Hepatocyte (in vitro differentiated cells): ENCODE measurements around the gene AMMECR1. TPM values are rescaled to one million over a fixed set of nuclear protein-coding genes. Genes with fewer than 3 reads are reported as not detected.

Experiments
- DNase-seq: peaks from one replicate; pipeline ENCODE4 v3.0.0-alpha.2; 2016; ENCODE audit warnings: low spot score
- H2AFZ ChIP-seq: fragments of 200-600 bp; sonication (generic); 2 replicates; pipeline ENCODE4 v1.6.0; 2016; ENCODE audit warnings: antibody characterized with exemption, mild to moderate bottlenecking
- H3K27ac ChIP-seq: fragments of 200-600 bp; sonication (generic); 2 replicates; pipeline ENCODE4 v1.5.1; 2016; ENCODE audit warnings: mild to moderate bottlenecking
- H3K27me3 ChIP-seq: fragments of 200-600 bp; sonication (generic); 2 replicates; pipeline ENCODE4 v1.6.1; 2016
- H3K36me3 ChIP-seq: fragments of 200-600 bp; sonication (generic); replicated peaks from 2 replicates; pipeline ENCODE4 v1.5.1; 2016; ENCODE audit warnings: low read depth; ENCODE audit not compliant: insufficient read depth
- H3K4me1 ChIP-seq: fragments of 200-600 bp; sonication (generic); 2 replicates; pipeline ENCODE4 v1.5.1; 2016; ENCODE audit warnings: mild to moderate bottlenecking, moderate library complexity; ENCODE audit not compliant: insufficient read depth
- H3K4me2 ChIP-seq: fragments of 200-600 bp; sonication (generic); 2 replicates; pipeline ENCODE4 v1.6.0; 2016
- H3K4me3 ChIP-seq: fragments of 200-600 bp; sonication (generic); 2 replicates; pipeline ENCODE4 v1.5.1; 2016; ENCODE audit warnings: mild to moderate bottlenecking
- H3K79me2 ChIP-seq: fragments of 200-600 bp; sonication (generic); 2 replicates; pipeline ENCODE4 v1.6.0; 2017; ENCODE audit warnings: mild to moderate bottlenecking
- H3K9me2 ChIP-seq: fragments of 200-600 bp; sonication (generic); replicated peaks from 2 replicates; pipeline ENCODE4 v1.6.0; 2017; ENCODE audit warnings: mild to moderate bottlenecking; ENCODE audit not compliant: insufficient read depth
- H3K9me3 ChIP-seq: fragments of 200-600 bp; sonication (generic); 2 replicates; pipeline ENCODE4 v1.5.1; 2016; ENCODE audit warnings: low read depth, mild to moderate bottlenecking
- H4K20me1 ChIP-seq: fragments of 200-600 bp; sonication (generic); 2 replicates; pipeline ENCODE4 v1.6.0; 2016; ENCODE audit warnings: mild to moderate bottlenecking; ENCODE audit not compliant: insufficient read depth, poor library complexity, severe bottlenecking
- CTCF ChIP-seq: fragments of 200-600 bp; sonication (generic); IDR thresholded peaks from 2 replicates; pipeline ENCODE4 v1.5.1; 2016; ENCODE audit warnings: antibody characterized with exemption, mild to moderate bottlenecking; ENCODE audit not compliant: poor library complexity
- EZH2 ChIP-seq: fragments of 200-600 bp; sonication (generic); IDR thresholded peaks from 2 replicates; pipeline ENCODE4 v1.6.1; 2016; ENCODE audit warnings: antibody characterized with exemption, mild to moderate bottlenecking, borderline replicate concordance
- EZH2phosphoT487 ChIP-seq: fragments of 200-600 bp; sonication (generic); IDR thresholded peaks from one replicate; pipeline ENCODE4 v1.6.1; 2018; ENCODE audit warnings: antibody characterized with exemption, mild to moderate bottlenecking, low read depth, moderate library complexity; ENCODE audit not compliant: unreplicated experiment, severe bottlenecking
- WGBS: methylation state at CpG from one replicate; pipeline ENCODE4 v1.1.6; 2016; ENCODE audit warnings: low lambda C conversion rate; ENCODE audit errors: missing lambda C conversion rate; 5-methylcytosine and 5-hydroxymethylcytosine counted together
- polyA plus RNA-seq: library from polyadenylated mRNA; unstranded; fragments of >200 nt; fragmentation: Nextera tagmentation; extraction: Ambion mirVana; gene quantifications from 2 replicates; pipeline ENCODE4 v1.2.1, GENCODE V29; 2016
- total RNA-seq: library from RNA; depleted of rRNA; stranded (reverse); fragments of >200 nt; gene quantifications from 2 replicates; pipeline ENCODE4 v1.2.3, GENCODE V29; 2014

The AMMECR1 gene
- total RNA-seq (25.9 and 33.3 TPM in 2 replicates), polyA plus RNA-seq (18.3 and 24.6 TPM in 2 replicates)

GRCh38 chrX:110317820-110318663 lies at the start of gene AMMECR1:
Gene AMMECR1, minus strand, starts transcription at chrX:110318085. Its CDS starts 14 bp downstream, at chrX:110318071.
- no peaks in the 10 kb centered on the region for H3K9me3 ChIP-seq
- no peaks in the 10 kb centered on the region for H3K27me3 ChIP-seq
- H3K36me3 ChIP-seq, result no peaks in the 10 kb centered on the region
- H4K20me1 ChIP-seq, result no peaks in the 10 kb centered on the region
- peaks cover 9% of the 10 kb centered on the region for H3K4me1 ChIP-seq
- H3K27ac ChIP-seq, result peak within 1 kb of the TSS; percentile 98
- WGBS, result 46% methylated on average over 60 of the region's 78 CpGs
- TF ChIP-seq CTCF (no peak), EZH2phosphoT487 (no peak), EZH2 (no peak)
- H3K9me2 ChIP-seq, result no peaks in the 10 kb centered on the region
- peak within 1 kb of the TSS; percentile 84 for H3K4me3 ChIP-seq
- peaks cover 42% of the 10 kb centered on the region for H3K79me2 ChIP-seq
- H3K4me2 ChIP-seq, result peak within 1 kb of the TSS; percentile 74
- H2AFZ ChIP-seq, result peak within 1 kb of the TSS; percentile 69
- DNase-seq, result peak; percentile 90

GRCh38 chrX:110363244-110363643 lies 45.4 kb upstream of the AMMECR1 start:
- TF ChIP-seq EZH2phosphoT487, result no peak
- TF ChIP-seq CTCF, result no peak
- TF ChIP-seq EZH2, result no peak
- Histone ChIP-seq H3K79me2 (no peaks in the 10 kb centered on the region), H3K4me1 (no peaks in the 10 kb centered on the region), H4K20me1 (no peaks in the 10 kb centered on the region), H3K9me3 (no peaks in the 10 kb centered on the region), H3K27ac (no peak overlapping the region), H3K9me2 (no peaks in the 10 kb centered on the region), H3K36me3 (no peaks in the 10 kb centered on the region), H3K4me3 (no peak overlapping the region), H3K4me2 (no peak overlapping the region), H2AFZ (no peak overlapping the region), H3K27me3 (no peaks in the 10 kb centered on the region)
- no peak for DNase-seq
- WGBS, result 60% methylated on average over 1 of the region's 1 CpG

- 59% methylated on average over 1 of the region's 1 CpG for WGBS
- Histone ChIP-seq H3K9me2 (no peaks in the 10 kb centered on the region), H3K36me3 (no peaks in the 10 kb centered on the region), H4K20me1 (no peaks in the 10 kb centered on the region), H3K4me2 (no peak overlapping the region), H3K4me3 (no peak overlapping the region), H3K9me3 (no peaks in the 10 kb centered on the region), H3K79me2 (no peaks in the 10 kb centered on the region), H3K27me3 (no peaks in the 10 kb centered on the region), H3K4me1 (no peaks in the 10 kb centered on the region), H3K27ac (no peak overlapping the region), H2AFZ (no peak overlapping the region)
- no peak for DNase-seq
- TF ChIP-seq EZH2phosphoT487 (no peak), CTCF (no peak), EZH2 (no peak)
Measured at GRCh38 chrX:110359273-110359672, 41.4 kb upstream of the AMMECR1 start.
